T-helper 17 cell (primary cell): Measurements from ENCODE around the gene TEDC1. TPM values are rescaled to one million over a fixed set of nuclear protein-coding genes. Genes with fewer than 3 reads are reported as not detected.

Source experiments
- ATAC-seq: fragments of 150-1000 bp; cut with Tn5 transposase; 2 replicates; pipeline ENCODE4 v1.10.0; 2021; ENCODE audit warnings: mild to moderate bottlenecking, moderate library complexity
- DNase-seq, 3 donors: peaks; one replicate each; pipeline versions ENCODE4 v3.0.0 to v3.0.0-alpha.2; 2020 to 2021
- H3K9me3 ChIP-seq: one replicate; pipeline ENCODE4 v1.7.0; 2013; ENCODE audit warnings: low read length, mild to moderate bottlenecking; ENCODE audit not compliant: control insufficient read depth, poor library complexity, severe bottlenecking
- H3K27ac Mint-ChIP-seq: one replicate; pipeline ENCODE4 v1.8.0; 2022; ENCODE audit warnings: mild to moderate bottlenecking, moderate library complexity, mixed read lengths
- H3K27me3 Mint-ChIP-seq: one replicate; pipeline ENCODE4 v1.8.0; 2022; ENCODE audit warnings: mixed read lengths
- H3K36me3 Mint-ChIP-seq: one replicate; pipeline ENCODE4 v1.8.0; 2022; ENCODE audit warnings: low read depth, mixed read lengths
- H3K4me1 Mint-ChIP-seq: one replicate; pipeline ENCODE4 v1.8.0; 2022; ENCODE audit warnings: mild to moderate bottlenecking, mixed read lengths
- H3K4me3 Mint-ChIP-seq: one replicate; pipeline ENCODE4 v1.8.0; 2022; ENCODE audit warnings: mild to moderate bottlenecking, moderate library complexity, mixed read lengths
- total RNA-seq, 4 donors: library from RNA in 2 of 4; stranded (reverse) in 2 of 4; gene quantifications; one replicate each; pipeline ENCODE4 v1.2.3 and lab custom pipeline; 2022 to 2026

Gene TEDC1
- total RNA-seq, 2 donors from 2014 or later: 141 to 361 TPM

GRCh38 chr14:105465209-105466031, 25.6 kb upstream of the TEDC1 start:
- Mint-ChIP-seq H3K36me3 (no peaks in the 10 kb centered on the region), H3K4me3 (no peak overlapping the region), H3K4me1 (no peaks in the 10 kb centered on the region), H3K27me3 (no peaks in the 10 kb centered on the region), H3K27ac (no peak overlapping the region)
- ATAC-seq (no peak), DNase-seq (no peak)
- no peaks in the 10 kb centered on the region for H3K9me3 ChIP-seq

- H3K4me3 Mint-ChIP-seq: no peak overlapping the region
- no peak for DNase-seq
- H3K36me3 Mint-ChIP-seq: no peaks in the 10 kb centered on the region
- H3K9me3 ChIP-seq: no peaks in the 10 kb centered on the region
- H3K27ac Mint-ChIP-seq: no peak overlapping the region
- H3K4me1 Mint-ChIP-seq: no peaks in the 10 kb centered on the region
- ATAC-seq: no peak
- H3K27me3 Mint-ChIP-seq: no peaks in the 10 kb centered on the region
Measured at GRCh38 chr14:105466531-105467248, 24.4 kb upstream of the TEDC1 start.

DNA sequence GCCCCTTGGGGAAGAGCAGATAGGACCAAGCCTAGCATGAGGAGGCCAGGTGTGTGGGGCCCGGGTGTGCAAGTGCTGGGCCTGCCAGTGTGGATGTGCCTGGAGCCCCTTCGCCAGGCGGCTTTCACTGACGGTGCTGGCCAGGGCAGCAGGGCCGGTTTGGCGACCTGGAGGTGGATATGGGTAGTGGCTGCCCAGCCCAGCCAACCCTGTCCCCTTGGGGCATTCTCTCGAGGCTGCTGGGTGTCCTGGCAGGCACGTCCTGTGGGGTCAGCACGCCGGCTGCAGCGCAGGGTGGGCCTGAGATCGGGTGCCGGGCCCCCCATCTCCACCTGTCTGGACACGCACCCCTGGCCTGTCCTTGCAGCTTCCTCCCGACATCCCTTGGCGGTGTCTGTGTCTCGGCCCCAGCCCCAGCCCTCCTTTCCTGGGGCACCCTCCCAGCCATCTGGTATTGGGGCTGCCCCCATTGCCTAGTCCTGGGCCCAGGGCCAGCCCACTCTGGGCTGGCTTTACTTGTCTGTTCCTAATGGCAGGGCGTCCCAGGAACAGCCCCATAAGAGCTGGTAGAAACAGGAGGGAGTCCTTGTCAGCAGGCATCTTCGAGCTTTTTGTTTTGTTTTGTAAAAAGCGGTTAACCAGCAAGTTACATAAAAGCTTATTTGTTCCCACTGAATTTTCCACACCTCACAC, 23.7 kb upstream of the TEDC1 start:
- DNase-seq: no peak
- Mint-ChIP-seq H3K4me3 (no peak overlapping the region), H3K27ac (no peak overlapping the region), H3K27me3 (no peaks in the 10 kb centered on the region), H3K36me3 (no peaks in the 10 kb centered on the region), H3K4me1 (no peaks in the 10 kb centered on the region)
- ATAC-seq: no peak
- H3K9me3 ChIP-seq: no peaks in the 10 kb centered on the region

- no peak overlapping the region for H3K4me3 Mint-ChIP-seq
- DNase-seq (no peak), ATAC-seq (no peak)
- H3K4me1 Mint-ChIP-seq: no peaks in the 10 kb centered on the region
- H3K27me3 Mint-ChIP-seq: no peaks in the 10 kb centered on the region
- no peak overlapping the region for H3K27ac Mint-ChIP-seq
- H3K36me3 Mint-ChIP-seq: no peaks in the 10 kb centered on the region
- no peaks in the 10 kb centered on the region for H3K9me3 ChIP-seq
Measured at GRCh38 chr14:105467942-105468471, 23.0 kb upstream of the TEDC1 start.

GRCh38 chr14:105468621-105469241, 22.3 kb upstream of the TEDC1 start:
- Mint-ChIP-seq H3K4me1 (no peaks in the 10 kb centered on the region), H3K27me3 (no peaks in the 10 kb centered on the region), H3K36me3 (no peaks in the 10 kb centered on the region), H3K27ac (no peak overlapping the region), H3K4me3 (no peak overlapping the region)
- DNase-seq: no peak
- no peak for ATAC-seq
- H3K9me3 ChIP-seq: no peaks in the 10 kb centered on the region

DNA sequence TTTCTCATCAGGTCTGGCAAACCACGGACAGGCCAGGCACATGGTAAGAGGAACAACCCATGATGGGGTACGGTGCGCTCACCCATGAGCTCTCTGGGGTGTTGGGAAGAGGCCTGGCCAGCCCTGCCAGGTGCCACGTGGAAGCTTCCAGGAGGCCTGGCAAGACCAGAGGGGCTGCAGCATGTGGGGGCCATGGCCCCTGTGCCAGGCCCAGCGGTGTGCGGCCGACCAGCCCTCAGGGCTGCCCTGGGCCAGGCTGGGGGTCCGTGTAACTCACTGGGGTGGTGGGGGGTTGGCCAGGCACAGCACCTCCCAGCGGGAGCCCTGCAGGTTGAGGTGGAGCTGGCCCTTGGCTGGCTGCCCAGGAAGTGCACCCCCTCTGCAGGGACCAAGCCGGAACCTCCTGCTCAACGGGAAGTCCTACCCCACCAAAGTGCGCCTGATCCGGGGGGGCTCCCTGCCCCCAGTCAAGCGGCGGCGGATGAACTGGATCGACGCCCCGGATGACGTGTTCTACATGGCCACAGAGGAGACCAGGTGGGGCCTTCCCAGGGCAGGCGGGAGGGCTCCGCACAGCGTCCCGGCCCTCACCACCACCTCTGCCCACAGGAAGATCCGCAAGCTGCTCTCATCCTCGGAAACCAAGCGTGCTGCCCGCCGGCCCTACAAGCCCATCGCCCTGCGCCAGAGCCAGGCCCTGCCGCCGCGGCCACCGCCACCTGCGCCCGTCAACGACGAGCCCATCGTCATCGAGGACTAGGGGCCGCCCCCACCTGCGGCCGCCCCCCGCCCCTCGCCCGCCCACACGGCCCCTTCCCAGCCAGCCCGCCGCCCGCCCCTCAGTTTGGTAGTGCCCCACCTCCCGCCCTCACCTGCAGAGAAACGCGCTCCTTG, 21.3 kb upstream of the TEDC1 start:
- Mint-ChIP-seq H3K36me3 (no peaks in the 10 kb centered on the region), H3K27me3 (no peaks in the 10 kb centered on the region), H3K27ac (no peak overlapping the region), H3K4me3 (no peak overlapping the region), H3K4me1 (peaks cover 2% of the 10 kb centered on the region)
- ATAC-seq (no peak), DNase-seq (no peak)
- no peaks in the 10 kb centered on the region for H3K9me3 ChIP-seq

- no peak overlapping the region for H3K27ac Mint-ChIP-seq
- ATAC-seq (no peak), DNase-seq (no peak)
- H3K9me3 ChIP-seq: no peaks in the 10 kb centered on the region
- no peaks in the 10 kb centered on the region for H3K36me3 Mint-ChIP-seq
- H3K4me1 Mint-ChIP-seq: peaks cover 2% of the 10 kb centered on the region
- no peaks in the 10 kb centered on the region for H3K27me3 Mint-ChIP-seq
- no peak overlapping the region for H3K4me3 Mint-ChIP-seq
Measured at GRCh38 chr14:105470350-105471296, 20.4 kb upstream of the TEDC1 start.

GRCh38 chr14:105471297-105471821, 19.7 kb upstream of the TEDC1 start:
- no peak for ATAC-seq

GRCh38 chr14:105471823-105472485, 19.1 kb upstream of the TEDC1 start:
- Mint-ChIP-seq H3K27me3 (no peaks in the 10 kb centered on the region), H3K4me3 (no peak overlapping the region), H3K36me3 (no peaks in the 10 kb centered on the region), H3K4me1 (peaks cover 2% of the 10 kb centered on the region), H3K27ac (no peak overlapping the region)
- DNase-seq (no peak), ATAC-seq (no peak)
- no peaks in the 10 kb centered on the region for H3K9me3 ChIP-seq

More at GRCh38 chr14:105471297-105471821, 19.7 kb upstream of the TEDC1 start:
- no peaks in the 10 kb centered on the region for H3K9me3 ChIP-seq
- Mint-ChIP-seq H3K4me3 (no peak overlapping the region), H3K27me3 (no peaks in the 10 kb centered on the region), H3K27ac (no peak overlapping the region), H3K36me3 (no peaks in the 10 kb centered on the region), H3K4me1 (peaks cover 2% of the 10 kb centered on the region)
- DNase-seq: no peak

GRCh38 chr14:105472486-105472991, 18.5 kb upstream of the TEDC1 start:
- DNase-seq (no peak), ATAC-seq (no peak)
- peaks cover 2% of the 10 kb centered on the region for H3K36me3 Mint-ChIP-seq
- H3K27ac Mint-ChIP-seq: no peak overlapping the region
- H3K27me3 Mint-ChIP-seq: no peaks in the 10 kb centered on the region
- peak overlapping the region; percentile 25 for H3K4me3 Mint-ChIP-seq
- no peaks in the 10 kb centered on the region for H3K9me3 ChIP-seq
- peaks cover 6% of the 10 kb centered on the region for H3K4me1 Mint-ChIP-seq
